Left cardiac atrium (tissue), 4 donors: ENCODE measurements around the gene SLX4IP. TPM values are rescaled to one million over a fixed set of nuclear protein-coding genes. Genes with fewer than 3 reads are reported as not detected.
A peak's percentile ranks its signal among the peaks of the same experiment; 100 is the strongest.

Experiments used
- ATAC-seq, 2 donors: fragments of 200-7000 bp; cut with Tn5 transposase; one replicate each; pipeline ENCODE4 v1.9.1; 2020; ENCODE audit warnings: mild to moderate bottlenecking in 2 of 2, moderate library complexity in 2 of 2
- DNase-seq: peaks from one replicate; pipeline ENCODE4 v3.0.0-alpha.2; 2020
- intact Hi-C, 2 donors: fragments of 100-400 bp; cut with DNase I; formaldehyde crosslinking; loops; one replicate each; pipeline versions ENCODE4 v1.14.1 to v1.15.1; 2022 to 2023
- total RNA-seq, 2 donors: library from RNA; stranded (reverse); fragmentation: NEBNext Ultra II Directional; extraction: Animal tissue kit (Norgen Biotek cat#: 25700); gene quantifications; one replicate each; pipeline ENCODE4 v1.2.1, GENCODE V29; 2021
- donor health status: DM: no; HTN: yes; CAD: no.
- donor health status: DM: no; HTN: yes; CAD: no; lungs with severe emphysema.
- donor health status: DM: yes; HTN: yes; CAD: no.
- donor health status: Dilated cardiomyopathy.

Gene SLX4IP
- total RNA-seq, 2 donors from 2014 or later = 1.7 to 3.1 TPM

GRCh38 chr20:10481676-10482075 is 46.6 kb downstream of the SLX4IP start:
- no peak for ATAC-seq

GRCh38 chr20:10483691-10484090 is 48.6 kb downstream of the SLX4IP start:
- intact Hi-C loops = no loop called here
- no peak for DNase-seq
- ATAC-seq = no peak

More at GRCh38 chr20:10481676-10482075, 46.6 kb downstream of the SLX4IP start:
- intact Hi-C loops = no loop called here
- DNase-seq = no peak

GRCh38 chr20:10487142-10488136 is 52.3 kb downstream of the SLX4IP start:
- DNase-seq (no peak), ATAC-seq (peak in 1 of 2 donors; percentile 67)

GRCh38 chr20:10488534-10488933 is 53.4 kb downstream of the SLX4IP start:
- DNase-seq = no peak
- ATAC-seq = no peak
- intact Hi-C loops = no loop called here

More at GRCh38 chr20:10487142-10488136, 52.3 kb downstream of the SLX4IP start:
- intact Hi-C loops = no loop called here

- ATAC-seq = no peak
Measured at GRCh38 chr20:10489853-10490252, 54.7 kb downstream of the SLX4IP start.

GRCh38 chr20:10490257-10490656 is 55.2 kb downstream of the SLX4IP start:
- no peak for ATAC-seq
- intact Hi-C loops = no loop called here
- DNase-seq = no peak

More at GRCh38 chr20:10489853-10490252, 54.7 kb downstream of the SLX4IP start:
- intact Hi-C loops = no loop called here
- DNase-seq = no peak

- intact Hi-C loops = no loop called here
- DNase-seq = no peak
- no peak for ATAC-seq
Measured at GRCh38 chr20:10490706-10491105, 55.6 kb downstream of the SLX4IP start.

- peak in 1 of 2 donors; percentile 79 for ATAC-seq
- DNase-seq = no peak
- intact Hi-C loops = no loop called here
Measured at GRCh38 chr20:10492065-10492464, 57.0 kb downstream of the SLX4IP start.

GRCh38 chr20:10492844-10493243 is 57.7 kb downstream of the SLX4IP start:
- intact Hi-C loops = no loop called here
- ATAC-seq (no peak), DNase-seq (no peak)

- DNase-seq (no peak), ATAC-seq (no peak)
- intact Hi-C loops = no loop called here
Measured at GRCh38 chr20:10495173-10495572, 60.1 kb downstream of the SLX4IP start.

- ATAC-seq (no peak), DNase-seq (no peak)
- intact Hi-C loops = no loop called here
Measured at GRCh38 chr20:10496465-10496864, 61.4 kb downstream of the SLX4IP start.

- intact Hi-C loops = no loop called here
- DNase-seq = no peak
- no peak for ATAC-seq
Measured at GRCh38 chr20:10497283-10497682, 62.2 kb downstream of the SLX4IP start.

GRCh38 chr20:10497791-10498190 is 62.7 kb downstream of the SLX4IP start:
- ATAC-seq (no peak), DNase-seq (no peak)
- intact Hi-C loops = no loop called here

- peak; percentile 57 to 93 for ATAC-seq
Measured at GRCh38 chr20:10498200-10498599, 63.1 kb downstream of the SLX4IP start.

GRCh38 chr20:10501402-10501801 is 66.3 kb downstream of the SLX4IP start:
- ATAC-seq (no peak), DNase-seq (peak; percentile 27)
- intact Hi-C loops = no loop called here

More at GRCh38 chr20:10498200-10498599, 63.1 kb downstream of the SLX4IP start:
- peak; percentile 44 for DNase-seq
- intact Hi-C loops = no loop called here

GRCh38 chr20:10502098-10502526 is 67.0 kb downstream of the SLX4IP start:
- DNase-seq (no peak), ATAC-seq (no peak)
- intact Hi-C loops = no loop called here

GRCh38 chr20:10504608-10504993 is 69.5 kb downstream of the SLX4IP start:
- no peak for ATAC-seq
- intact Hi-C loops = no loop called here

GRCh38 chr20:10504994-10505730 is 70.1 kb downstream of the SLX4IP start:
- ATAC-seq (peak; percentile 50 to 67), DNase-seq (peak; percentile 37)
- intact Hi-C loops = no loop called here

More at GRCh38 chr20:10504608-10504993, 69.5 kb downstream of the SLX4IP start:
- DNase-seq = no peak

- DNase-seq = no peak
- peak in 1 of 2 donors; percentile 20 for ATAC-seq
- intact Hi-C loops = no loop called here
Measured at GRCh38 chr20:10505827-10506226, 70.7 kb downstream of the SLX4IP start.

GRCh38 chr20:10507052-10507451 is 71.9 kb downstream of the SLX4IP start:
- ATAC-seq (no peak), DNase-seq (no peak)
- intact Hi-C loops = no loop called here
